Measurements from ENCODE around the gene SLIT1.

The SLIT1 gene

GRCh38 chr10:97199152-97199551, 13.4 kb upstream of the SLIT1 start:
- DNase-seq: no peak

- no peak for DNase-seq
Measured at GRCh38 chr10:97197030-97197500, 11.3 kb upstream of the SLIT1 start.

GRCh38 chr10:97196223-97197029, 10.7 kb upstream of the SLIT1 start:
- peak; percentile 54 for DNase-seq

- DNase-seq: no peak
Measured at GRCh38 chr10:97195706-97196222, 10.0 kb upstream of the SLIT1 start.

- no peak for DNase-seq
Measured at GRCh38 chr10:97192952-97193435, 7.2 kb upstream of the SLIT1 start.

- no peak for DNase-seq
Measured at GRCh38 chr10:97190450-97190849, 4.7 kb upstream of the SLIT1 start.

GRCh38 chr10:97188261-97188711, 2.5 kb upstream of the SLIT1 start:
- DNase-seq: peak; percentile 16

- DNase-seq: no peak
Measured at GRCh38 chr10:97186911-97187310, 1.2 kb upstream of the SLIT1 start.

- no peak for DNase-seq
Measured at GRCh38 chr10:97184971-97185325, 811 bp downstream of the SLIT1 start.

GRCh38 chr10:97183314-97183713, 2.4 kb downstream of the SLIT1 start:
- DNase-seq: no peak

GRCh38 chr10:97182288-97182990, 3.3 kb downstream of the SLIT1 start:
- no peak for DNase-seq

- DNase-seq: no peak
Measured at GRCh38 chr10:97180986-97181385, 4.8 kb downstream of the SLIT1 start.

GRCh38 chr10:97180363-97180755, 5.4 kb downstream of the SLIT1 start:
- DNase-seq: no peak

GRCh38 chr10:97179731-97180362, 5.9 kb downstream of the SLIT1 start:
- no peak for DNase-seq

- no peak for DNase-seq
Measured at GRCh38 chr10:97179311-97179710, 6.4 kb downstream of the SLIT1 start.

GRCh38 chr10:97178074-97178473, 7.7 kb downstream of the SLIT1 start:
- no peak for DNase-seq

GRCh38 chr10:97176226-97176625, 9.5 kb downstream of the SLIT1 start:
- no peak for DNase-seq

GRCh38 chr10:97175586-97175985, 10.2 kb downstream of the SLIT1 start:
- DNase-seq: no peak

GRCh38 chr10:97174941-97175340, 10.8 kb downstream of the SLIT1 start:
- no peak for DNase-seq

- no peak for DNase-seq
Measured at GRCh38 chr10:97174276-97174775, 11.4 kb downstream of the SLIT1 start.

GRCh38 chr10:97173036-97173435, 12.7 kb downstream of the SLIT1 start:
- DNase-seq: no peak

- no peak for DNase-seq
Measured at GRCh38 chr10:97171001-97171400, 14.8 kb downstream of the SLIT1 start.

All from NCI-H526 treated with DMSO at 0.1 percent for 48 hours (cell line).